HG03565 (cell line): ENCODE results near the gene TMEM114.

Experiments
- ATAC-seq: cut with Tn5 transposase; IDR thresholded peaks from one replicate; pipeline ENCODE4 v1.9.1; 2021; ENCODE audit warnings: mild to moderate bottlenecking, moderate library complexity; ENCODE audit not compliant: unreplicated experiment

Gene TMEM114

DNA sequence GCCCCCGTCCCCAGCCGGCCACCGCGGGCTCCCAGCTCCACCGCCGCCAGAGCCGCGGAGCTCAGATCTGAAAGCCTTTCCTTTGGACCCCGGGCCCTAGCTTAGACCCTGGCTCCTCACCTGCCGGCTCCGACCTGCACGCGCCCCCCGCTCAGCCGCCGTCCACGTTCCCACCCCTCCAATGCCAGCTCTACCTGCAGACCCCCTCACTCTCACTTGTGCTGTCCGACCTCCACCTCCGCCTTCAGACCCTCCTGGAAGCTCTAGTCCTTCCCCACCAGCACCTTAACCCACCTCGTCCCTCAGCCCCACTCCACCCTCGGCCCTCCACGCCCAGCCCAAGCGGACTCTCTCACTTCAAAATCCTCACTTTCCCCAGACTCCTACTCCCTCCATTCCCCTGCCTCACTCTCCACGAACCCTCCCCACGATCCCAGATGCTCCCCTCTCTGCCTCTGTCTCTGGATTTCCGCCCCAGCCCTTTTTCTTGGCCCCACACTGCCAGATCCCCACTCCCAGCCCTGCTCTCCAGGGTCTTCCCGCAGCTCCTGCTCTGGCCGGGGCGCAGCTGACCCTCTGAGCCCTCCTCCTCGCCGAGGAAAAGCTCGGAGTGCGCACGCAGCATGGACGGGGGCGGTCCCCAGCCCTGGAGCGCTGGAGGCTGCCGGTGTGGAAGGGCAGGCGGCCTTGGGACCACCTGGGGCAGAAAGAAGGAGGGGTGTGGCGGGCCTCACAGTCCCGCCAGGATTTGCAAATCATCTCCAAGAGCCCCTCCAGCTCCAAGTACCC, at the start of gene TMEM114:
TSS of gene TMEM114 (minus strand) at position 612 of the 789 bp plus-strand sequence. CDS start 673 bp downstream, outside the sequence.
- no peak for ATAC-seq

DNA sequence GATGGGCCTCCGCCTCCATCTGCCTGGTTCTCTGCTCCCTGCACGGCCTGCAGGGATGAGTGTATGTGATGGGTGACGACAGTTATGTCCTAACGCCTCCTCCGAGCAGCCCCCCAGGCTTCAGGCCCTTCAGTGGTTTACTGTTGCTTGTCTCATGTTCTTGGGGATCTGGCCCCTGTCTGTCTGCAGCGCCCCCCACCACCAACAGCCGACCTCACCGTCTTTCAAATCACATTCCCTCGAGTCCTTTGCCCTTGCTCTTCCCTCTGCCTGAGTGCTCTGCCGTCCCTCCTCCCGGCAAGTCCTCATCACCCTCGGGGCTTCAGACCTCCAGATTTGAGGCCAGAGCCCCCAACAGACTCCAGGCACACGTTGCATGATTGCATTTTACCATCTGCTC, 49.4 kb upstream of the TMEM114 start:
- no peak for ATAC-seq

DNA sequence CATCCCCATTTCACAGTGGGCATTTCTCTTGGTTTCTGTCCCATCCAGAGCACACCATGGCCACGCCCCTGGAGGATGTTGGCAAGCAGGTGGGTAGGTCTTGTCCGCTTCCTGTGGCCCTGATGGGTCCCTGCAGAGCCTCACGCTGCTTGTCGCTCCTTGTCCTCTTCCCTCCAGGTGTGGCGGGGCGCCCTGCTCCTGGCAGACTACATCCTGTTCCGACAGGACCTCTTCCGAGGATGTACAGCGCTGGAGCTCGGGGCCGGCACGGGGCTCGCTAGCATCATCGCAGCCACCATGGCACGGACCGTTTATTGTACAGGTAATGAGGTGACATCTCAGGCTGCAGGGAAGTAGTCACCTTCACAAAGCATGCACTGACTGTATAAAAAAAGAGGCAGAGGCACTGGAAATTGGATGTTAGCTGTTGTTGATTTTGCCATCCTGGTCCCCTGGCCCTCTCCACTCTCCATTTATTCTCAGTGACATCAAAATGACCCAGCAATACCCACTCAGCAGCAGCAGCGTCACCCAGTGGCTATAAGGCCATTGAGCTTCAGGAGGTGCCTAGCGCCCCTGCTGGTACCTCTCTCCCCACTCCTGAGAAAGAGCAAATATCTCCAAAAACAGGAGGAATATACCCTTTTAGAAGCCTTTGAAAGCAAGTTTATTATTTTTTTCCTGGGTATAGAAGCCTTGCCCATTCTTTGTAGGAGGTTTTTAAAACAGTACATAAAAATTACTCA, 44.9 kb upstream of the TMEM114 start:
- no peak for ATAC-seq

DNA sequence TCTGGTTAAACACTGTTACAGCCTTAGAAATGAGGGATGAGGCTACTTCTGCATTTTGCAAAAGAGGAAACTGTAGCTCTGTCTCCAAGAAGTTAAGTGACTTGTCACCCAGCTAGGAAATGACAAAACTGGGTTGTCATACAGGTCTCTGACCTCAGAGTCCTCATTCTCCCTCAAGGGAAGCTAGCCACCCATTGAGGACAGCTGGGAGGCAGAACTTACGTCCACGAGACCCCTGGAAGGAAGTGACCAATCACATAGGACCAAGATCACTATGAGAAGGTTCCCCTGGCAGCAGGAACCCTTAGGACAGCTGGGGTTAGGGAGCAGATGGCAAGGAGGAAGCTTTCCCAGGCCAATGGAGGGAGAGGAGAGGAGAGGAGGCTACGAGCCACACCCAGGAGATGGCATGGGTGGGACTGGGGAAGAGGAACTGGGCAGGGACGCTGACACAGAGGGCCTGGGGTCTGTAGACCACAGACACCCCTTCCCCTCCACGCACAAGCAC, 42.4 kb upstream of the TMEM114 start:
- no peak for ATAC-seq

DNA sequence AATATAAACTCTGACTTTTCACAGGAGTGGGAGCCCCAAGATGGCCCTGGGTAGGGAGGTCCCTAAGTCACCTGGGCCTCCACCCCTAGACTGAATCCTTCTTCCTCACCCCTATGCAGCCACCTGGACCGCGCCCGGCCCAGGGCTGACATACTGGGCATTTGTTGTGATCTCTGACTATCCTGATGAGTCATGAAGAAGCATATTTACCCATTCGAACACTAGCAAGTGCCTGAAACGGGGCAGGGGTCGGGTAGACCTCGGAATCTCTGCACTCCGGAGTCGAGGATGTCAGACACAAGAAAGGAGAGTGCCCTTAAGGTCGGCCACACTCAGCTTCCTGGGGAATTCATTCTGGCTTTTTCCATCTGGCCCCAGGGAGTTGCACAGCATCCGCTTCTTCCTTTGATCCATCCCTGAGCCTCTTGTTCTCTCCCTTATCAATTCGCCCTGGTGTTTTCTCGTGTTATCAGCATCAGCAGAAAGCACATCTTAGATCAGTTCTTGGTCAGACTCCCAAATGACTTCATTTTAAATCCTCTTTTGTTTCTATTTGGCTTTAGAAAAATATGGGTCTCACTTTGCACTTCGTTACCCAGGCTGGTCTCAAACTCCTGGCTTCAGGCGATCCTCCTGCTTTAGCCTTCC, 41.6 kb upstream of the TMEM114 start:
- ATAC-seq: no peak

DNA sequence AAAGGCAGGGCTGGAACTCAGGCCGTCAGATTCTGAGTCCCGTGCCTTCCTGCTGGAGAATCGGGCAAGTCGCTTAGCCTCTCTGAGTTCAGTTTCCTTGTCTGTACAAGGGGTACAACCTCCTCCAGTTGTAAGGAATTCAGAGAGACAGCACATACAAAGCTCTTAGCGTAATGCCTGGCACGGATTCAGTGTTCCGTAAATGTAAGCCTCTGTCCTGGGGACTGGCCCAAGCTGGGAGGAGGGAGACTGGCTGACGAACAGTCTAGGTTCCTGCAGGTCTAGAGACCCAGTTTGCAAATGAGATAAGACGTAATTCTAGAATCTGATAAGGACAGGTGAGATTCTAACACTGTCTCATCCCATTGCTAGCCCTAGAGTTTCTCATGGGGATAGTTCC, 41.1 kb upstream of the TMEM114 start:
- no peak for ATAC-seq

DNA sequence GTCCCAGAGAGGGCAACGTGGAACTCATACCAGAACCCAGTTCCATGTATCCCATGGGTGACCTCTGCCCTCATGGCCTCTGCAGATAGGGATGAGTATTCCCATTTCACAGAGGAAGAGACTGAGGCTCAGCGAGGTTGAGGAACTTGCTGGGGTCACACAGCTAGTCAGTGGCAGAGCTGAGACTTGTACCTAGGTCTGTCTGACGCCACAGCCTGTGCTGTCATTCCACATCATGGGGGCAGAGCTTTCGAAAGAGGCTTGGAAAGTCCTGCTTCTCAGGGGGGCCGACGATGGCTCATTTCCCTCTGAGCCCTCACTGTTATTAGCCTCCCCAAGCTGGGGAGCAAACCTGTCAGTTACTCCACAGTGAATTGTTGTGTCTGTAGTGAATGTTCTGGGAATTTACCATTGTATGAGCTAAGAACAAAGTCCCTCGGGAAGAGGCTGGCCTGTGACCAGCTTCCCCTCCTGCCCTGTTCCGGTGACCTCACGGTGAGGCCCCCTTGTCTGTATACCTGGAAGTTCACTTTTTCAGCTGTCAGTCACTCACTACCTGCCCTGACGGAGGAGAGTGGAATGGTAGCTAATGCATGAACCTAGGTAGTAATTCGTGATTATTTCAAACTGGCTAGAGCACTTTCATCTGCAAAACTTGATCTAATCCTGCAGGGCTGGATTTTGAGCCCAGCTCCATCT, 40.1 kb upstream of the TMEM114 start:
- ATAC-seq: no peak

DNA sequence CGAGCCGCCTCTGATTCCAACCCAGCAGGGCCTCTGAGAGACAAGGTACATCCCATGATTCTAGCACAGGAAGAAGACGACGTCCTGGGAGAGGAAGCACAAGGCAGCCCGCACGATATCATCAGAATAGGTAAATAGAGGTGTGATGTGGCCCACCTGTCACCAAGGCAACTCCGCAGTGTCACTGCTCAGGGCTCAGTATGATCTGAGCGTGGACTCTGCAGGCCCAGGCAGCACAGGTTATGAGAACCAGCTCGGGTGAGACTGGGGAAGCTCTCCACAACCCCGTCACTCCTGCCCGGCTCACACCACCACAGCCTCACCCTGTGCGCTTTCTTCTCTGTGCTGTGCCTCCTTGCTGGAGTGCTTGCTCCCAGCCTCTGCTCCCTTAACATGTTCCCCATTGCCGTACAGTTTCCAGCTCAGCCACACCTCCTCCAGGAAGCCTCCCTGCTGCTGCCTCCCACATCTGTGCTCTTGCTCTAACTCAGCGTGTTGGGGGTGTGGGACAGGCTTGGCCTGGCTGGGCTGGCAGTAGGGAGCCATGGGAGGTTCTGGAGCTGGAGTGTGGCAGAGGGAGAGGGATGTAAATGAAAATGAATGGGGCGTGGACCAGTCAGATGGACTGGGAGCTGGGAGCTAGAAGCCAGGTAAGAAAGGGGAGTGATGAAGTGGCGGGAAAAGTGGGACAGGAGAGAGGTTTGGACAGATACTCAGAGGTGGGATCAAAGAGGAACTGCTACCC, 38.8 kb upstream of the TMEM114 start:
- ATAC-seq: no peak

DNA sequence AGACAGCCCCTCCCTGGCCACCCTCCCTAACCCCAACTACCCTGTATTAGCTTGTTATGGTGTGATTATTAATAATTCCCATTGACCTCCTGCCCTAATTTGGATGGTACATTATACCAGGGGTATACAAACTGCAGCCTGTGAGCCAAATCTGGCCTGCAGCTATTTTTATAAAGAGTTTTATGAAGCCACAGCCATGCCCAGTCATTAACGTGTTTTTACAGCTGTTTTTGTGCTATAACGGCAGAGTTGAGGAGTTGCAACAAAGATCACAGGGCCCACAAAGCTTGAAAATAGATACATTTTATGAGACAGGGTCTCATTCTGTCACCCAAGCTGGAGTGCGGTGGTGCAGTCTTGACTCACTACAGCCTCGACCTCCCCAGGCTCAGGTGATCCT, 37.1 kb upstream of the TMEM114 start:
- no peak for ATAC-seq

DNA sequence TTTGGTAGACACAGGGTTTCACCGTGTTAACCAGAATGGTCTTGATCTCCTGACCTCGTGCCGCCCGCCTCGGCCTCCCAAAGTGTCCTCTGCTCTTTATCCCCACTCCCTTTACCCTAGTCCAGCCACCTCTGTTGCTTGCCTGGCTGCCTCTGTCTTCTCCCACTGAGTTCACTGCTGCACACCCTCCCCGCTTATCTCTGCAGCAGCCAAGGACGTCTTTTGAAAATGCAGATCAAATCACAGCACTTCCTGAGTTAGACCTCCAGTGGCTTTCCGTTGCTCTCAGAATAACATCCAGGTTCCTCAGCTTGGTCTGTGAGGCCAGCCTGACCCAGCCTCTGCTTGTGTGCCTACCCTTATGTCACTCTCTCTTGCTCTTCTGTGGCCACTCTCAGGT, 36.6 kb upstream of the TMEM114 start:
- no peak for ATAC-seq

DNA sequence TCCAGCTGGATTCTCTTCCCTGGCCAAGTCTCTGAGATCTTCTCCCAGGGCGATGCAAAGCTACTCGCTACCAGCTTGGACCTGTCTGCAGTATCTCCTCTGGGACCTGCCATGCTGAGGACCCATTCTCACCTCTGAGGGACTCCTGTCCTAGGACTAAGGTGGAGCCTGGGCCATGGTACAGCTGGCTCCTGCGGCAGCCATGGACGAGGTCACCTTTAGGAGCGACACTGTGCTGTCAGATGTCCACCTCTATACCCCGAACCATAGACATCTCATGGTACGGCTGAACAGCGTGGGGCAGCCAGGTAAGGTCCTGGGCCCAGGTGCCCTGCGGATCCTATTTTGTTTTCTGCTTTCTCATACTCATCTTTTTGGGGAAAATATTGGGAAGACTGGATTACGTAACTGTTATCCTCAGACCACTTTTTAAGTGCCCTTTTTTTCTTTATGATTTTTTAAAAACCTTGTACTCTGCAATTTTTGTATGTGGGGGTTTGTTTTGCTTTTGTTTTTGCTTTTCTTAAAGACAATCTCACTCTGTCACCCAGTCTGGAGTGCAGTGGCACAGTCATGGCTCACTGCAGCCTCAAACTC, 35.3 kb upstream of the TMEM114 start:
- ATAC-seq: no peak

DNA sequence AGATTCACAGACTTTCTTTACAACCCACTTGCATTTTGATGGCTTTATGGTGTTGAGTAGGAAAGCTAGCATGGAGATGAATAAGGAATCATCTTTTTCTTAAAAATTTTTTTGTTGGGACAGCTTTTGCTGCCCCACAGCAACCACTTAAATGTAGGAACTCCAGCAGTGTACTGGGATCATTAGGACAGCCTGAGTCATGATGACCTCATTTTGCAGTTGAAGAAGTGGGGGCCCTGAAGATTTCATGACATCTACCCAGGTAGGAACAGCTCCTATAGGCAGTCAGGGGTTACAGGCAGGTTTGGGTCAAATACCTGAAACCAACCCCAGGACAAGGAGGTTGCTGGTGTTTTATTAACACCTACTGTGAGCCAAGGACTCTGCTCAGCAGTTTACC, 33.3 kb upstream of the TMEM114 start:
- ATAC-seq: no peak

DNA sequence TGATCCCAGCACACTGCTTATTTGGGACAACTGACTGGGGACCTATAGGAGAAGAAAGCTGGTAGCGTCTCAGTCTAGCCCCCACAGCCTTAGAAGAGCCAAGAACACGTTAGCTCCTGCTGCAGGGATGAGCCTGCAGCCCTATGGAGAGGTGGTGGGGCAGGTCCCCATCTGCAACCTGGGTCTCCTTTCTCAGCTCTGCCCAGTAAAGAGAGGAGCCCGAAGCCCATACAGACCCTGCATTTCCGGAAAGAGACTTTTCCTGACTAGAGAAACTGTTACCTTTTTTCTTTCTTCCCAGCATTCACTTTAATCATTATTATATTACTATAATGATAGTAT, 32.0 kb upstream of the TMEM114 start:
- ATAC-seq: no peak

DNA sequence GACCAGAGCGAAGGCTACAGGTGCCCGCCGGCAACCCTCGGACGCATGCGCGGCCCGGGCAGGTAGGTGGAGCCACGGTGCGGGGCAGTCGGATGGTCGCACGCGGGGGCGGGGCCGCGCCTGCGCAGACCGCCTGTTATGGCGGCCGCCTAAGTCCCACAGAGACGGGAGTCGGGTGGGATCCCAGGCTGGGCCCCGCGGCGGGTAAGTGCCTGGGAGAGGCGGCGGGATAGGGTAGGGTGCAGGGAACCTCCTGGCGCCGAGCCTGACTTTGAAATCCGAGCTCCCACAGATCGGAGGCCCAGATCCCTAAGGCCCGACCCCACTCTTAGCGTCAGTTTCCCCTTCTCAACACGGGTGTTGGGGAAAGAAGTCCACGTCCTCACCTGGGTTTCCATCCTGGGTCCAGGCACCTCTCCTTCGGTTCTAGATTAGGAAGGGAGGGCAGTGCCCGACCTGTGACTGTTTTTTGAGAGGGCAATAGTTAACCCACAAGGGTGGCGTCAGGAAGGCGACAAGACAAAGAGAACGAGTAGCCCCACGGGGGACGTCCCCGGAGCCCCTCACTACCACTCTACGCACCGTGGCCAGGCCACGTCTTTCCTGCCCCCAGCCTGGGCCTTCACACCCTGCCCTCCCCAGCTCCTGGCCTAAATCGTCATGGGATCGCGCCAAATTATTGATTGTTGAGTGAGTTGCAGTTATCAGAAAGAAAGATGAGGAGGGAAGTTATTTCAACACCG, 31.4 kb upstream of the TMEM114 start, which contains the start of gene METTL22:
TSS of gene METTL22 (plus strand) at position 127 of the 743 bp plus-strand sequence. CDS start 3,968 bp downstream, outside the sequence.
- ATAC-seq: peak; percentile 87

DNA sequence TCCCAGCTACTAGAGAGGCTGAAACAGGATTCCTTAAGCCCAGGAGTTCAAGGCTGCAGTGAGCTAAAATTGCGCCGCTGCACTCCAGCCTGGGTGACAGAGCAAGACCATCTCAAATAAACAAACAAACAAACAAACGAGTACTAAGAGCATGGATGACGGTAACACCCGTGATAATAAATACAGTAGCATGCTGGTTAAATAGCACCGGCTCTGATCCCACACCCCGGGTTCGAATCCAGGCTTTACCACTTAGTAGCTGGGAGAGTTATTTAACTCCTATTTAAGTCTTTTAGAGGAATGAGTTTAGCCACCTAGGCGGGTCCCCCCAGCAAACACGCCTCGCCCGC, 30.9 kb upstream of the TMEM114 start:
- ATAC-seq: no peak

DNA sequence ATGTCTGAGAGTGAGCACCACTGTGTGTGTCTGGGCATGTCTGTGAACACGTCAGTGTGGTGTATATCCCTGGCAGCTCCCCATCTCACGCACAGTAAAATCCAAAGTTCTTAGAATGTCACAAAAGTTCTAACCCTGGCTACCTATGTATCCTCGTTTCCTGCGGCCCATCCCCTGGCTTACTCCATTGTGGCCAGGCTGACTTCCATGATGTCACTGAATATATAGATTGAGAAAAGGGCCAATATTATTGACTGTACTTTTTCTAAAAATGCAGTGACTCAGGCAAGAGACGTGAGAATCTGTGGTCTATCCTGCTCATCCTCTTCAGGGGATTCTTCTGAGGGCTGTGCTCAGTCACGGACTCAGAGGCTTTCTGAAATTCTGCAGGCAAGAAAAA, 30.2 kb upstream of the TMEM114 start:
- no peak for ATAC-seq

DNA sequence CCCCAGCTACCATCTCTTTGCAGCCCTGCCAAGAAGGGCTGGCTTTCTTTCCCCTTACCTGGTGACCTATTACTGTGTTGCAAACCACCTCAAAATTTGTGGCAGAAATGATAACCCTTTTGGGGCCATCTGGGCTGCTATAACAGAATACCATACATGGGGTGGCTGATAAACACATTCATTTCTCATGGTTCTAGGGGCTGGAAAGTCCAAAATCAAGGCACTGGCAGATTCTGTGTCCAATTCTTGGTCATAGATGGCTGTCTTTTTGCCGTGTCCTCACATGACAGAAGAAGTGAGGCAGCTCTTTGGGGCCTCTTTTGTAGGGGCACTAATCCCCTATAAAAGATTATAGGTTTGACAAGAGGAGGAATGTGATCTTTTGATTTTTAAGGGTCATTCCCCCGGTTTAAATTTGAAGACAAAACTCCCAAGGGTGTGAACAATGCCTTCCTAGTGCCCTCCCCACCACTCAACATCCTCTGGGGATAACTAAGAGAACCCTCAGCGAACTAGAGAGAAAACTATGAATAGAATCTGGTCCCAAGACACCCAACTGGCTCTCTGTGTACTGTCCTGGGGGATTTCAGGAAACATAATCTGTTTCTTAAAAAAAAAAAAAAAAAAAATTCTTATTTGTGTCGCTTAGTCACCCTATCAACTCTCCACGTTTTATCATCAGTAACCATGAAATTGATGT, 29.5 kb upstream of the TMEM114 start:
- ATAC-seq: no peak

DNA sequence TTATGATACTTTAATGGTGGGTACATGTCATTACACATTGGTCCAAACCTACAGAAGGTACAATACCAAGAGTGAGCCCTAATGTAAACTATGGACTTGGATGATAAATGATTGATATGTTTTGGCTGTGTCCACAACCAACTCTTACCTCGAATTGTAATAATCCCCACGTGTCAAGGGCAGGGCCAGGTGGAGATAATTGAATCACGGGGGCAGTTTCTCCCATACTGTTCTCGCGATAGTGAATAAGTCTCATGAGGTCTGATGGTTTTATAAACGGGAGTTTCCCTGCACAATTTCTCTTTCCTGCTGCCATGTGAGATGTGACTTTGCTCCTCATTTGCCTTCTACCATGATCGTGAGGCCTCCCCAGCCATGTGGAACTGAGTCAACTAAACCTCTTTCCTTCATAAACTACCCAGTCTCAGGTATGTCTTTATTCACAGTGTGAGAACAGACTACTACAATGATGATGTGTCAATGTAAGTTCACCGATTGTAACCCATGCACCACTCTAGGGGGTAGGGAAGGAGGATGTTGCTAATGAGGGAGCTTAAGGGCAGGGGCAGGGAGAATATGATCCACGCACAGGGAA, 24.2 kb upstream of the TMEM114 start:
- ATAC-seq: no peak
